Right hindlimb (tissue), 1 donor: ENCODE measurements around the gene NRAP.

Experiments
- DNase-seq: peaks from one replicate; pipeline ENCODE4 v3.0.0-alpha.2; 2018

The NRAP gene

GRCh38 chr10:113639966-113640365 lies 23.9 kb downstream of the NRAP start:
- DNase-seq = no peak

GRCh38 chr10:113631684-113632367 lies 32.0 kb downstream of the NRAP start:
- no peak for DNase-seq

- no peak for DNase-seq
Measured at GRCh38 chr10:113630929-113631533, 32.8 kb downstream of the NRAP start.

- DNase-seq = no peak
Measured at GRCh38 chr10:113628607-113629153, 35.2 kb downstream of the NRAP start.

GRCh38 chr10:113627836-113628235 lies 36.0 kb downstream of the NRAP start:
- DNase-seq = no peak

- DNase-seq = no peak
Measured at GRCh38 chr10:113626809-113627355, 37.0 kb downstream of the NRAP start.

GRCh38 chr10:113625461-113626186 lies 38.2 kb downstream of the NRAP start:
- DNase-seq = no peak

GRCh38 chr10:113622831-113623230 lies 41.0 kb downstream of the NRAP start:
- no peak for DNase-seq

GRCh38 chr10:113621799-113622198 lies 42.0 kb downstream of the NRAP start:
- no peak for DNase-seq

- no peak for DNase-seq
Measured at GRCh38 chr10:113620936-113621335, 42.9 kb downstream of the NRAP start.

GRCh38 chr10:113620511-113620910 lies 43.3 kb downstream of the NRAP start:
- no peak for DNase-seq

GRCh38 chr10:113619401-113619800 lies 44.4 kb downstream of the NRAP start:
- DNase-seq = no peak

GRCh38 chr10:113618338-113618737 lies 45.5 kb downstream of the NRAP start:
- DNase-seq = no peak

GRCh38 chr10:113617086-113617485 lies 46.8 kb downstream of the NRAP start:
- no peak for DNase-seq

GRCh38 chr10:113616244-113617074 lies 47.4 kb downstream of the NRAP start:
- no peak for DNase-seq

- no peak for DNase-seq
Measured at GRCh38 chr10:113613977-113614690, 49.7 kb downstream of the NRAP start.

GRCh38 chr10:113613427-113613826 lies 50.4 kb downstream of the NRAP start:
- no peak for DNase-seq

- peak; percentile 39 for DNase-seq
Measured at GRCh38 chr10:113612154-113612553, 51.7 kb downstream of the NRAP start.

GRCh38 chr10:113610631-113611601 lies 52.9 kb downstream of the NRAP start:
- peak; percentile 25 for DNase-seq

GRCh38 chr10:113609704-113610108 lies 54.1 kb downstream of the NRAP start:
- no peak for DNase-seq
